Liver (tissue), 9 donors: ENCODE results near the gene PKD1. TPM values are rescaled to one million over a fixed set of nuclear protein-coding genes. Genes with fewer than 3 reads are reported as not detected.

ENCODE experiments used
- DNase-seq: peaks from one replicate; pipeline ENCODE4 v3.0.0-alpha.2; 2017; ENCODE audit warnings: low spot score
- H3K27ac ChIP-seq, 2 donors: one replicate each; pipeline ENCODE4 v1.7.0; 2013; ENCODE audit warnings: inconsistent platforms in 2 of 2, low read length in 2 of 2, control low read depth in 1 of 2, low read depth in 1 of 2, mild to moderate bottlenecking in 1 of 2
- H3K27me3 ChIP-seq, 4 donors: one replicate each; pipeline versions ENCODE4 v1.6.1 to v1.7.0; 2013; ENCODE audit warnings: low read length in 3 of 4, inconsistent platforms in 1 of 4, mild to moderate bottlenecking in 1 of 4, moderate library complexity in 1 of 4; ENCODE audit not compliant: control insufficient read depth in 4 of 4, insufficient read depth in 4 of 4
- H3K36me3 ChIP-seq, 4 donors: one replicate each; pipeline versions ENCODE4 v1.6.1 to v1.7.0; 2013; ENCODE audit warnings: low read length in 3 of 4, mild to moderate bottlenecking in 3 of 4, low read depth in 1 of 4, moderate library complexity in 1 of 4; ENCODE audit not compliant: control insufficient read depth in 4 of 4, insufficient read depth in 3 of 4
- H3K4me1 ChIP-seq, 4 donors: one replicate each; pipeline versions ENCODE4 v1.6.1 to v1.7.0; 2013; ENCODE audit warnings: low read length in 3 of 4, mild to moderate bottlenecking in 3 of 4, moderate library complexity in 1 of 4; ENCODE audit not compliant: control insufficient read depth in 4 of 4, insufficient read depth in 4 of 4
- H3K4me3 ChIP-seq, 3 donors: one replicate each; pipeline versions ENCODE4 v1.6.1 to v1.7.0; 2013; ENCODE audit warnings: low read length in 3 of 3, control low read depth in 1 of 3, low read depth in 1 of 3, mild to moderate bottlenecking in 1 of 3
- H3K9ac ChIP-seq, 2 donors: one replicate each; pipeline ENCODE4 v1.7.0; 2013; ENCODE audit warnings: low read length in 2 of 2, mild to moderate bottlenecking in 2 of 2, moderate library complexity in 2 of 2, control low read depth in 1 of 2, low read depth in 1 of 2
- H3K9me3 ChIP-seq, 4 donors: one replicate each; pipeline versions ENCODE4 v1.6.1 to v1.7.0; 2013; ENCODE audit warnings: low read length in 3 of 4; ENCODE audit not compliant: control insufficient read depth in 4 of 4
- ATF3 ChIP-seq: IDR thresholded peaks from 2 replicates; pipeline ENCODE4 v1.6.1; 2016; ENCODE audit warnings: antibody characterized with exemption
- EGR1 ChIP-seq, 2 donors: IDR thresholded peaks; 2 replicates each; pipeline ENCODE4 v1.6.1; 2016 to 2018; ENCODE audit warnings: antibody characterized with exemption in 2 of 2, low read depth in 2 of 2
- FOXA1 ChIP-seq: IDR thresholded peaks from 2 replicates; pipeline ENCODE4 v1.6.1; 2016; ENCODE audit warnings: antibody characterized with exemption
- FOXA2 ChIP-seq: IDR thresholded peaks from 2 replicates; pipeline ENCODE4 v1.6.1; 2016; ENCODE audit warnings: antibody characterized with exemption
- GABPA ChIP-seq, 2 donors: IDR thresholded peaks in 1 of 2; conservative IDR thresholded peaks in 1 of 2; 2 replicates each; pipeline ENCODE4 v1.6.1; 2016; ENCODE audit warnings: antibody characterized with exemption in 2 of 2, mild to moderate bottlenecking in 1 of 2, moderate library complexity in 1 of 2
- HNF4A ChIP-seq, 2 donors: conservative IDR thresholded peaks; 2 replicates each; pipeline ENCODE4 v1.6.1; 2016; ENCODE audit warnings: antibody characterized with exemption in 2 of 2, mild to moderate bottlenecking in 2 of 2
- HNF4G ChIP-seq: IDR thresholded peaks from 2 replicates; pipeline ENCODE4 v1.6.1; 2016; ENCODE audit warnings: antibody characterized with exemption
- JUND ChIP-seq, 2 donors: IDR thresholded peaks; 2 replicates each; pipeline ENCODE4 v1.6.1; 2016; ENCODE audit warnings: antibody characterized with exemption in 2 of 2
- MAX ChIP-seq: IDR thresholded peaks from 2 replicates; pipeline ENCODE4 v1.6.1; 2016; ENCODE audit warnings: antibody characterized with exemption
- NR2F2 ChIP-seq: IDR thresholded peaks from 2 replicates; pipeline ENCODE4 v1.6.1; 2016; ENCODE audit warnings: antibody characterized with exemption
- RAD21 ChIP-seq, 2 donors: IDR thresholded peaks; 2 replicates each; pipeline ENCODE4 v1.6.1; 2016; ENCODE audit warnings: antibody characterized with exemption in 2 of 2, mild to moderate bottlenecking in 2 of 2
- REST ChIP-seq: IDR thresholded peaks from 2 replicates; pipeline ENCODE4 v1.6.1; 2016; ENCODE audit warnings: antibody characterized with exemption, mild to moderate bottlenecking
- RXRA ChIP-seq, 2 donors: IDR thresholded peaks; 2 replicates each; pipeline ENCODE4 v1.6.1; 2017 to 2018; ENCODE audit warnings: antibody characterized with exemption in 2 of 2, mild to moderate bottlenecking in 1 of 2
- SP1 ChIP-seq: IDR thresholded peaks from 2 replicates; pipeline ENCODE4 v1.6.1; 2018; ENCODE audit warnings: antibody characterized with exemption, mild to moderate bottlenecking
- TAF1 ChIP-seq: conservative IDR thresholded peaks from 2 replicates; pipeline ENCODE4 v1.6.1; 2016; ENCODE audit warnings: antibody characterized with exemption, mild to moderate bottlenecking
- YY1 ChIP-seq: IDR thresholded peaks from 2 replicates; pipeline ENCODE4 v1.6.1; 2016; ENCODE audit warnings: antibody characterized with exemption, mild to moderate bottlenecking
- ZBTB33 ChIP-seq: IDR thresholded peaks from 2 replicates; pipeline ENCODE4 v1.6.1; 2016; ENCODE audit warnings: antibody characterized with exemption
- WGBS: extraction: QIAGEN DNeasy Blood & Tissue Kit; methylation state at CpG from one replicate; pipeline ENCODE4 v1.1.7; 2013; 5-methylcytosine and 5-hydroxymethylcytosine counted together
- polyA plus RNA-seq, 2 donors: library from polyadenylated mRNA; stranded (reverse) in 1 of 2; unstranded in 1 of 2; fragments of 200-250 nt in 1 of 2; fragments of >200 nt in 1 of 2; fragmentation: Nextera tagmentation in 1 of 2; extraction: Ambion mirVana in 1 of 2; gene quantifications; one replicate each; pipeline versions ENCODE4 v1.2.1 to v1.2.3, GENCODE V29; 2013 to 2015
- total RNA-seq, 2 donors: library from RNA; depleted of rRNA; stranded (reverse); fragments of >200 nt; gene quantifications; one replicate each; pipeline ENCODE4 v1.2.3, GENCODE V29; 2014
- TF ChIP-seq, protein P1 (sequence below): fragments of 150-350 bp; IDR thresholded peaks from 2 replicates; pipeline ENCODE4 v1.5.1; 2017; ENCODE audit warnings: improper control_type of control experiment, low read depth, low read length; ENCODE audit not compliant: missing input control
- donor health status: healthy.
- donor health status: healthy.
- donor health status: healthy.
- donor health status: healthy.
- donor health status: healthy.

The PKD1 gene
- total and polyA plus RNA-seq, 4 donors, result 8.0 to 58.4 (median 25.6) TPM

DNA sequence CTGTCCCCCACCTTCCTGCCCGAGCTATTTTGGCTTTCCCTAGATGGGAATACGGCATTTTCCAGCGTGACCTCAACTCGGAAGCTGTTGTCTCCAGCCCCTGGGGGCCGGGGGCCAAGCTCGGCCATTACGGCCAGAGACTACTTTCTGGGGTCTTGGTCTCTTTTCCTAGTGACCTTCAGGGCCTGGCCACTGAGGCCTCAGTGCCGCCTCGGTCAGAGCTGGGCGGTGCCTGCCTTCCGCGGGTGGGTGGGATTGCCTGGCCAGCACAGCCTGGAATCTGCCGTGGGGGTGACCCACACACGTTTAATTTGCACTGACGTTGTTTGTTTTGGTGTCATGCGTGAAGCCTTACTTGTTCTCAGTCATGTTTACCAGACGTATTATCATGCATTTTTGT lies 58.7 kb downstream of the PKD1 start:
- DNase-seq, result no peak
- H3K4me1 ChIP-seq, result peaks cover 2 to 7% (median 3%) of the 10 kb centered on the region in 4 donors
- no peak overlapping the region for H3K27ac ChIP-seq
- no peaks in the 10 kb centered on the region for H3K9me3 ChIP-seq
- H3K4me3 ChIP-seq, result no peak overlapping the region
- peaks cover 4 to 60% (median 21%) of the 10 kb centered on the region in 4 donors for H3K36me3 ChIP-seq
- H3K27me3 ChIP-seq, result no peaks in the 10 kb centered on the region
- H3K9ac ChIP-seq, result no peak overlapping the region
- WGBS, result 92% methylated on average over 17 of the region's 17 CpGs
- no peak for TF ChIP-seq REST
- TF ChIP-seq JUND (IDR thresholded peaks at IDR 0.05), result no peak
- no peak for TF ChIP-seq ATF3
- TF ChIP-seq RAD21 (IDR thresholded peaks at IDR 0.05), result no peak
- no peak for TF ChIP-seq EGR1 (IDR thresholded peaks at IDR 0.05; ENCODE audit: low read depth in 2 of 2)
- no peak for TF ChIP-seq MAX
- no peak for TF ChIP-seq TAF1
- TF ChIP-seq NR2F2, result no peak
- TF ChIP-seq, protein P1, sequence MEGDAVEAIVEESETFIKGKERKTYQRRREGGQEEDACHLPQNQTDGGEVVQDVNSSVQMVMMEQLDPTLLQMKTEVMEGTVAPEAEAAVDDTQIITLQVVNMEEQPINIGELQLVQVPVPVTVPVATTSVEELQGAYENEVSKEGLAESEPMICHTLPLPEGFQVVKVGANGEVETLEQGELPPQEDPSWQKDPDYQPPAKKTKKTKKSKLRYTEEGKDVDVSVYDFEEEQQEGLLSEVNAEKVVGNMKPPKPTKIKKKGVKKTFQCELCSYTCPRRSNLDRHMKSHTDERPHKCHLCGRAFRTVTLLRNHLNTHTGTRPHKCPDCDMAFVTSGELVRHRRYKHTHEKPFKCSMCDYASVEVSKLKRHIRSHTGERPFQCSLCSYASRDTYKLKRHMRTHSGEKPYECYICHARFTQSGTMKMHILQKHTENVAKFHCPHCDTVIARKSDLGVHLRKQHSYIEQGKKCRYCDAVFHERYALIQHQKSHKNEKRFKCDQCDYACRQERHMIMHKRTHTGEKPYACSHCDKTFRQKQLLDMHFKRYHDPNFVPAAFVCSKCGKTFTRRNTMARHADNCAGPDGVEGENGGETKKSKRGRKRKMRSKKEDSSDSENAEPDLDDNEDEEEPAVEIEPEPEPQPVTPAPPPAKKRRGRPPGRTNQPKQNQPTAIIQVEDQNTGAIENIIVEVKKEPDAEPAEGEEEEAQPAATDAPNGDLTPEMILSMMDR, result no peak
- TF ChIP-seq FOXA2, result no peak
- TF ChIP-seq FOXA1, result no peak
- TF ChIP-seq HNF4A (conservative IDR thresholded peaks at IDR 0.05), result no peak
- TF ChIP-seq YY1, result no peak
- no peak for TF ChIP-seq RXRA (IDR thresholded peaks at IDR 0.05)
- no peak for TF ChIP-seq GABPA (IDR thresholded peaks at IDR 0.05 in 1 of 2, conservative IDR thresholded peaks at IDR 0.05 in 1 of 2)
- no peak for TF ChIP-seq SP1

- H3K9me3 ChIP-seq, result no peaks in the 10 kb centered on the region
- DNase-seq, result no peak
- H3K27me3 ChIP-seq, result no peaks in the 10 kb centered on the region
- no peak overlapping the region for H3K9ac ChIP-seq
- H3K36me3 ChIP-seq, result peaks cover 7 to 67% (median 22%) of the 10 kb centered on the region in 4 donors
- H3K27ac ChIP-seq, result no peak overlapping the region
- WGBS, result 96% methylated on average over 28 of the region's 28 CpGs
- H3K4me3 ChIP-seq, result no peak overlapping the region
- H3K4me1 ChIP-seq, result no peaks in the 10 kb centered on the region
- TF ChIP-seq, protein P1, result no peak
- TF ChIP-seq HNF4G, result no peak
- TF ChIP-seq EGR1 (IDR thresholded peaks at IDR 0.05; ENCODE audit: low read depth in 2 of 2), result no peak
- TF ChIP-seq FOXA1, result no peak
- no peak for TF ChIP-seq NR2F2
- no peak for TF ChIP-seq FOXA2
- no peak for TF ChIP-seq MAX
- TF ChIP-seq ZBTB33, result no peak
- no peak for TF ChIP-seq RXRA (IDR thresholded peaks at IDR 0.05)
- no peak for TF ChIP-seq HNF4A (conservative IDR thresholded peaks at IDR 0.05)
- TF ChIP-seq ATF3, result no peak
- no peak for TF ChIP-seq RAD21 (IDR thresholded peaks at IDR 0.05)
- no peak for TF ChIP-seq YY1
- TF ChIP-seq JUND (IDR thresholded peaks at IDR 0.05), result no peak
Observed at GRCh38 chr16:2076072-2076865, 59.4 kb downstream of the PKD1 start.
